Keratinocyte (primary cell): ENCODE measurements around the gene PCCA. TPM values are rescaled to one million over a fixed set of nuclear protein-coding genes. Genes with fewer than 3 reads are reported as not detected.

Experiments
- DNase-seq: peaks from one replicate; pipeline ENCODE4 v3.0.0-alpha.2; 2011; ENCODE audit warnings: low read depth, missing footprints, low spot score
- FAIRE-seq: peaks from 2 replicates; lab custom pipeline; 2011; peaks lifted over from hg19 to GRCh38; lab: Jason Lieb, UNC
- H2AFZ ChIP-seq: 2 replicates; pipeline ENCODE4 v1.6.0; 2012; ENCODE audit warnings: low read length, control low read depth, inconsistent platforms; ENCODE audit not compliant: control insufficient read depth
- H3K27ac ChIP-seq: 2 replicates; pipeline ENCODE4 v1.5.1; 2011; ENCODE audit warnings: low read length; ENCODE audit not compliant: control insufficient read depth, insufficient read depth
- H3K27me3 ChIP-seq: 3 replicates; pipeline ENCODE4 v1.6.0; 2011; ENCODE audit warnings: low read length; ENCODE audit not compliant: control insufficient read depth, insufficient read depth; ENCODE audit errors: extremely low read depth
- H3K36me3 ChIP-seq, 2 experiments: 2 replicates in 1 of 2; 3 replicates in 1 of 2; pipeline ENCODE4 v1.5.1; 2011; ENCODE audit warnings: low read length in 2 of 2, mild to moderate bottlenecking in 1 of 2; ENCODE audit not compliant: control insufficient read depth in 2 of 2, insufficient read depth in 2 of 2; ENCODE audit errors: extremely low read depth in 1 of 2
- H3K4me1 ChIP-seq: 3 replicates; pipeline ENCODE4 v1.5.1; 2011; ENCODE audit warnings: low read length; ENCODE audit not compliant: control insufficient read depth, insufficient read depth; ENCODE audit errors: extremely low read depth
- H3K4me2 ChIP-seq: 3 replicates; pipeline ENCODE4 v1.6.0; 2011; ENCODE audit warnings: low read depth, low read length; ENCODE audit not compliant: control insufficient read depth, insufficient read depth; ENCODE audit errors: extremely low read depth
- H3K4me3 ChIP-seq, 3 experiments: fragments of 200-600 bp in 1 of 3; sonication (generic) in 1 of 3; 2 replicates in 2 of 3; 3 replicates in 1 of 3; pipeline ENCODE4 v1.5.1; 2011 to 2016; ENCODE audit warnings: low read length in 3 of 3, mild to moderate bottlenecking in 3 of 3, control low read depth in 2 of 3, inconsistent platforms in 1 of 3, low read depth in 1 of 3, mixed read lengths in 1 of 3, mixed run types in 1 of 3, moderate library complexity in 1 of 3; ENCODE audit not compliant: control insufficient read depth in 2 of 3, insufficient read depth in 2 of 3; ENCODE audit errors: extremely low read depth in 1 of 3
- H3K79me2 ChIP-seq: 2 replicates; pipeline ENCODE4 v1.6.0; 2012; ENCODE audit warnings: low read length; ENCODE audit not compliant: control insufficient read depth, insufficient read depth
- H3K9ac ChIP-seq: 3 replicates; pipeline ENCODE4 v1.6.0; 2011; ENCODE audit warnings: low read length; ENCODE audit not compliant: control insufficient read depth, insufficient read depth; ENCODE audit errors: extremely low read depth
- H3K9me1 ChIP-seq: 3 replicates; pipeline ENCODE4 v1.6.0; 2011; ENCODE audit warnings: low read length; ENCODE audit not compliant: control insufficient read depth, insufficient read depth; ENCODE audit errors: extremely low read depth
- H3K9me3 ChIP-seq: 2 replicates; pipeline ENCODE4 v1.5.1; 2012; ENCODE audit warnings: low read depth, low read length; ENCODE audit not compliant: control insufficient read depth
- H4K20me1 ChIP-seq: 3 replicates; pipeline ENCODE4 v1.6.0; 2011; ENCODE audit warnings: low read length; ENCODE audit not compliant: control insufficient read depth, insufficient read depth; ENCODE audit errors: extremely low read depth
- EZH2 ChIP-seq: IDR thresholded peaks from one replicate; pipeline ENCODE4 v1.6.1; 2012; ENCODE audit warnings: inconsistent platforms, mild to moderate bottlenecking, low read length, moderate library complexity
- dilution Hi-C: fragments of 300-500 bp; cut with MboI; formaldehyde crosslinking; loops from one replicate; pipeline ENCODE4 v1.7.0; 2020; ENCODE audit warnings: low sequenced_read_pairs; ENCODE audit not compliant: extremely low pct_ligation_motif_present
- polyA plus RNA-seq, 5 experiments: library from polyadenylated mRNA; depleted of rRNA in 3 of 5; stranded (reverse) in 3 of 5; stranded (forward) in 1 of 5; unstranded in 1 of 5; fragments of >200 nt; gene quantifications; 1 replicate in 1 of 5; 2 replicates in 3 of 5; 3 replicates in 1 of 5; pipeline versions ENCODE4 v1.2.1 to v1.2.3, GENCODE V29; 2011 to 2012; ENCODE audit warnings: missing spikeins in 2 of 5, low read depth in 1 of 5, low replicate concordance in 1 of 5
- TF ChIP-seq, protein P1 (sequence below), 3 experiments: IDR thresholded peaks in 1 of 3; conservative IDR thresholded peaks in 1 of 3; optimal IDR thresholded peaks in 1 of 3; 2 replicates in 2 of 3; 3 replicates in 1 of 3; pipeline versions ENCODE3 to v1.5.1; 2011; ENCODE audit warnings: low read length in 3 of 3, mild to moderate bottlenecking in 3 of 3, moderate library complexity in 2 of 3, control low read depth in 1 of 3, inconsistent platforms in 1 of 3; ENCODE audit not compliant: insufficient read depth in 2 of 3; ENCODE audit errors: extremely low read depth in 1 of 3

Gene PCCA
- polyA plus RNA-seq, 1 donor (not counting 4 experiments of a cell fraction or from before 2014, with no cell fraction given): 8.1 TPM

GRCh38 chr13:100388923-100389322 lies 300.0 kb downstream of the PCCA start:
- FAIRE-seq (no peak), DNase-seq (no peak)
- Histone ChIP-seq H3K4me2 (no peak overlapping the region), H3K9me3 (no peaks in the 10 kb centered on the region), H2AFZ (no peak overlapping the region), H3K27me3 (no peaks in the 10 kb centered on the region), H3K79me2 (no peaks in the 10 kb centered on the region), H3K9ac (no peak overlapping the region), H3K4me3 (no peak overlapping the region), H3K36me3 (peaks cover 0 to 2% of the 10 kb centered on the region in 2 experiments), H4K20me1 (no peaks in the 10 kb centered on the region), H3K4me1 (peaks cover 16% of the 10 kb centered on the region), H3K27ac (no peak overlapping the region), H3K9me1 (no peaks in the 10 kb centered on the region)
- dilution Hi-C loops: no loop called here
- TF ChIP-seq, protein P1, sequence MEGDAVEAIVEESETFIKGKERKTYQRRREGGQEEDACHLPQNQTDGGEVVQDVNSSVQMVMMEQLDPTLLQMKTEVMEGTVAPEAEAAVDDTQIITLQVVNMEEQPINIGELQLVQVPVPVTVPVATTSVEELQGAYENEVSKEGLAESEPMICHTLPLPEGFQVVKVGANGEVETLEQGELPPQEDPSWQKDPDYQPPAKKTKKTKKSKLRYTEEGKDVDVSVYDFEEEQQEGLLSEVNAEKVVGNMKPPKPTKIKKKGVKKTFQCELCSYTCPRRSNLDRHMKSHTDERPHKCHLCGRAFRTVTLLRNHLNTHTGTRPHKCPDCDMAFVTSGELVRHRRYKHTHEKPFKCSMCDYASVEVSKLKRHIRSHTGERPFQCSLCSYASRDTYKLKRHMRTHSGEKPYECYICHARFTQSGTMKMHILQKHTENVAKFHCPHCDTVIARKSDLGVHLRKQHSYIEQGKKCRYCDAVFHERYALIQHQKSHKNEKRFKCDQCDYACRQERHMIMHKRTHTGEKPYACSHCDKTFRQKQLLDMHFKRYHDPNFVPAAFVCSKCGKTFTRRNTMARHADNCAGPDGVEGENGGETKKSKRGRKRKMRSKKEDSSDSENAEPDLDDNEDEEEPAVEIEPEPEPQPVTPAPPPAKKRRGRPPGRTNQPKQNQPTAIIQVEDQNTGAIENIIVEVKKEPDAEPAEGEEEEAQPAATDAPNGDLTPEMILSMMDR (optimal IDR thresholded peaks at IDR 0.05 in 1 of 3, IDR thresholded peaks at IDR 0.05 in 1 of 3, conservative IDR thresholded peaks at IDR 0.05 in 1 of 3; ENCODE audit: extremely low read depth in 1 of 3, insufficient read depth in 2 of 3, low read length in 3 of 3): no peak
- no peak for TF ChIP-seq EZH2

GRCh38 chr13:100389617-100390016 lies 300.7 kb downstream of the PCCA start:
- no peak overlapping the region for H3K27ac ChIP-seq
- no peak for FAIRE-seq
- no peak overlapping the region for H3K9ac ChIP-seq
- no peaks in the 10 kb centered on the region for H4K20me1 ChIP-seq
- no peak overlapping the region for H2AFZ ChIP-seq
- TF ChIP-seq, protein P1 (optimal IDR thresholded peaks at IDR 0.05 in 1 of 3, IDR thresholded peaks at IDR 0.05 in 1 of 3, conservative IDR thresholded peaks at IDR 0.05 in 1 of 3; ENCODE audit: extremely low read depth in 1 of 3, insufficient read depth in 2 of 3, low read length in 3 of 3): no peak
- no peak for TF ChIP-seq EZH2
- H3K36me3 ChIP-seq: peaks cover 0 to 2% of the 10 kb centered on the region in 2 experiments
- peaks cover 16% of the 10 kb centered on the region for H3K4me1 ChIP-seq
- no peak for DNase-seq
- no peak overlapping the region for H3K4me2 ChIP-seq
- H3K79me2 ChIP-seq: no peaks in the 10 kb centered on the region
- no peaks in the 10 kb centered on the region for H3K27me3 ChIP-seq
- dilution Hi-C loops: loop anchor here (10.0 kb wide), 1 partner anchor 55 kb away; no protein-coding TSS in a partner anchor
- no peak overlapping the region for H3K4me3 ChIP-seq
- H3K9me1 ChIP-seq: no peaks in the 10 kb centered on the region
- H3K9me3 ChIP-seq: no peaks in the 10 kb centered on the region
